ENCODE data around the gene CRTC3. TPM values are rescaled to one million over a fixed set of nuclear protein-coding genes. Genes with fewer than 3 reads are reported as not detected.

Gene CRTC3
- total RNA-seq, 6 experiments from 2014 or later = 8.4 to 16.2 (median 11.3) TPM

DNA sequence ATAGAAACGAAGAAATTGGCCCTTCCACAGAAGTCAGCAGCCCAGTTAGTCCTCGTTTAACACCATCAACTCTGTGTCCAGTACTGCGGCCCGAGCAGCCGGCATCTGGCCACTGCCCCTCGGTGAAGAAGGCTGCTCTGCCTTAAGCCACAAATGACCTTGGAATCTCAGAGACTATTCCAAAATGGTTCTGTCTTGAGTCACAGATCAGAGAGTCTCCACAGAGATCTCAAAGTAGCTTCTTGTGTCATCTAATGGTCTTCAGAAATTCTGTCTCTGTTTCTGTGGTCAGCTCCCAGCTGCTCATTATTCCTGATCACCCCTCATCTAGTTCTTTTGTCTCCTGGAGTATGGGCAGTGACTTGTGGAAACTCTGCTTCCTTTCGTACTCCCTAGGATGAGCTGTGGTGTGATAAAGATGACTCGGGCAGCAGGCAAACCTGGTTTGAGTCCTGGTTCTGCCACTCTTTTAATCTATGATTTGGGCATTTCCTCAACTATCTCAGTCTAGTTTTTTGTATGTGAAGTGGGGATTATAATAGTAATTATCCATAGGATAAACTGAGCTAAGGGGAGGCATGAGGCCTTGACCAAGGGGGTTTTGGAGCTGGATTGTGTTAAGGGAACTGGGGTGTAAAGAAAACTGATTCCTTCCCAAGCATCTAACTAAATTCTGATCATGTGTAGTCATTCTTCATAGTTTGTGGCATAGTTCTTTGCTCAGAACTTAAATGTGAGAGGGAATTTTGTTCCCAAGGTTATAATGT lies 22.6 kb downstream of the CRTC3 start:
- Histone ChIP-seq H3K27me3 (no peaks in the 10 kb centered on the region), H3K36me3 (no peaks in the 10 kb centered on the region), H3K9me3 (no peaks in the 10 kb centered on the region), H3K27ac (peak overlapping the region in 2 of 3 donors; percentile 17 to 31), H3K4me1 (peaks cover 0 to 27% (median 7%) of the 10 kb centered on the region in 4 donors), H3K4me3 (no peak overlapping the region)
- ATAC-seq = no peak
- no peak for DNase-seq
- TF ChIP-seq, protein P1, sequence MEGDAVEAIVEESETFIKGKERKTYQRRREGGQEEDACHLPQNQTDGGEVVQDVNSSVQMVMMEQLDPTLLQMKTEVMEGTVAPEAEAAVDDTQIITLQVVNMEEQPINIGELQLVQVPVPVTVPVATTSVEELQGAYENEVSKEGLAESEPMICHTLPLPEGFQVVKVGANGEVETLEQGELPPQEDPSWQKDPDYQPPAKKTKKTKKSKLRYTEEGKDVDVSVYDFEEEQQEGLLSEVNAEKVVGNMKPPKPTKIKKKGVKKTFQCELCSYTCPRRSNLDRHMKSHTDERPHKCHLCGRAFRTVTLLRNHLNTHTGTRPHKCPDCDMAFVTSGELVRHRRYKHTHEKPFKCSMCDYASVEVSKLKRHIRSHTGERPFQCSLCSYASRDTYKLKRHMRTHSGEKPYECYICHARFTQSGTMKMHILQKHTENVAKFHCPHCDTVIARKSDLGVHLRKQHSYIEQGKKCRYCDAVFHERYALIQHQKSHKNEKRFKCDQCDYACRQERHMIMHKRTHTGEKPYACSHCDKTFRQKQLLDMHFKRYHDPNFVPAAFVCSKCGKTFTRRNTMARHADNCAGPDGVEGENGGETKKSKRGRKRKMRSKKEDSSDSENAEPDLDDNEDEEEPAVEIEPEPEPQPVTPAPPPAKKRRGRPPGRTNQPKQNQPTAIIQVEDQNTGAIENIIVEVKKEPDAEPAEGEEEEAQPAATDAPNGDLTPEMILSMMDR (IDR thresholded peaks at IDR 0.05) = no peak
- TF ChIP-seq POLR2A (IDR thresholded peaks at IDR 0.05) = no peak
- 75% methylated on average over 5 of the region's 8 CpGs for WGBS (ENCODE audit: insufficient coverage, low coverage, low lambda C conversion rate, missing lambda C conversion rate)
- intact Hi-C loops (cut with DNase I) = no loop called here

DNA sequence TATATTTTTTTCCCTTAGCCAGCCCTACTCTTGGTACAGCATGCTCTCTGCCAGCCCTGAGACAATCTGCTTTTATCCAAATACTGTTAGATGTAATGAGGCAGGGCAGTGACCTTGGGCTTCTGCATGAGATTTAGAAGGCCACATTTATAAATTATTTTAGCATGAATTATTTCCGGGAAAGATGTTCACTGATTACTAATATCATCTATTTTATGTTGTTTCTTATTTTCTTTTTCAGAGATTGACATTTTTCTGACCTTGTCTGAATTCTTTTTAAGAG lies 23.1 kb downstream of the CRTC3 start:
- intact Hi-C loops (cut with DNase I) = no loop called here
- no peaks in the 10 kb centered on the region for H3K9me3 ChIP-seq
- no peak overlapping the region for H3K4me3 ChIP-seq
- no peak for DNase-seq
- WGBS (ENCODE audit: insufficient coverage, low coverage, low lambda C conversion rate, missing lambda C conversion rate) = 46% methylated on average over 1 of the region's 1 CpG
- no peak for ATAC-seq
- H3K27me3 ChIP-seq = no peaks in the 10 kb centered on the region
- no peak for TF ChIP-seq POLR2A (IDR thresholded peaks at IDR 0.05)
- TF ChIP-seq, protein P1 (IDR thresholded peaks at IDR 0.05) = no peak
- peaks cover 0 to 32% (median 10%) of the 10 kb centered on the region in 4 donors for H3K4me1 ChIP-seq
- H3K27ac ChIP-seq = peak overlapping the region in 2 of 3 donors; percentile 17 to 31
- no peaks in the 10 kb centered on the region for H3K36me3 ChIP-seq

DNA sequence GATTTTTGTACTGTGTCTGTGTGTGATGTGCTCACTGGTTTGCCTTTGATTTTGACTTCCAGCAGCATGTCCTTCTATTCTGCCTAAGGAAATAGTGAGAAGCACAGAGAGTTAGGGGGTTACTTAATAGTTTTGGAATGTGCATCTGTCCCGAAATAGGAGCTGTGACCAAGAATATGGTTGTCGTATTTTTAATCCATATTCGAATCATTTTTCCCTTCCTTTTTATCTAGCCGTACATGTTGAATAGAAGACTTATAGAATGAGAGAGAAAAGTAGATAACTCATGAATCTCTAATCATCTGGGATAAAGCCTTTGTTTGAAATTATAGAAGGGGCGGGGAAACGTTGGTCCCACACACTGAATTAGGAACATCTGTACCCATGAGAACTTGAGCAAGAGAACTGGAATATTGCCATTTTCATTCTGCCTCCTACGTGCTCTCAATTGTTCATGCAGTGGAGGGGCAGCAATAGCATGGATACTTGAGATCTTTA lies 23.6 kb downstream of the CRTC3 start:
- peaks cover 0 to 35% (median 12%) of the 10 kb centered on the region in 4 donors for H3K4me1 ChIP-seq
- H3K9me3 ChIP-seq = no peaks in the 10 kb centered on the region
- no peaks in the 10 kb centered on the region for H3K27me3 ChIP-seq
- DNase-seq = no peak
- WGBS (ENCODE audit: insufficient coverage, low coverage, low lambda C conversion rate, missing lambda C conversion rate) = 29% methylated on average over 7 of the region's 7 CpGs
- no peak for ATAC-seq
- H3K4me3 ChIP-seq = no peak overlapping the region
- H3K36me3 ChIP-seq = no peaks in the 10 kb centered on the region
- peak overlapping the region; percentile 1 to 22 (median 17) for H3K27ac ChIP-seq
- TF ChIP-seq, protein P1 (IDR thresholded peaks at IDR 0.05) = no peak
- TF ChIP-seq POLR2A (IDR thresholded peaks at IDR 0.05) = no peak
- intact Hi-C loops (cut with DNase I) = no loop called here

DNA sequence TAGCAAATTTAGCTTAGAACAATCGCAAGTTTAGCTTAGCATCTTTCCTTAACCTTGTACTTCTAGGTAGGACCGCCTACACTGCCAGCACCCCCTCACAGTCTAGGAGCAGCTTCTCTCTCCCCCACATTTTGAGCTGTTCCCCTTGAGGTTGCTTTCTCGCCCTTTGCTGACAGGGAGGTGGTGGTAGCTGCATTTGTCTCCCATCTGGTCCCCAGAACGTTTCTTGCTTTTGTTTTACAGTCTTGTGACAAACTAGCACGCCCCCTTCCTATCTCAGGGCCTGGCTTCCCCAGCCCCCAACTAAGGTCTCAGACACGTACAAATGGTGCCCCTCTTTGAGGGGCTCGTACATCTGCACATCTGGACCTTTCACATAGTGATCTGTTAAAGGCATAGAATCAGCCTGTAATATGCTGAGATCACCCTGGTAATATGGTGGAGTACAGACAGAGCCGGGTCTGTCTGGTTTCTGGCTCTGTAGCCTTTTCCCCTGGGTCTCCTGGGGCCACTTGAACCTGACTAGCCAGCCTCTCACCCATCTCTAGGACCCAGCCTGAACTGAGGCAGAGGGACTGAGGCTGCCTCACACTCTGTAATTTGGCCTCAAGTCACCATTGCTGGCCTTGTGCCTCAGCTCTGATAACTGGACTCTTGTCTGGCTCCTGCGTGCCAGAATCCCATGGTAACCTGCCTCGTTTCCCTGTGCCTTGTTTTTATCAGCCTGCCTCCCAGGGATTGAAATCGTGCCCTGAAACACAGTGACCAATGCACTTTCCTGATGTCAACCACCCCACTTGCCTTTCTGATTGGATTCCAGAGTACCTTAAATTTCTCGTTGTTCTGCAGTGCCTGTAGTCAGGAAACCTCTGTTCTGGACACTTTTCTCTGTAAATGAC lies 27.7 kb downstream of the CRTC3 start:
- WGBS (ENCODE audit: insufficient coverage, low coverage, low lambda C conversion rate, missing lambda C conversion rate) = 24% methylated on average over 11 of the region's 12 CpGs
- H3K4me3 ChIP-seq = peak overlapping the region in 1 of 3 donors; percentile 19
- no peaks in the 10 kb centered on the region for H3K36me3 ChIP-seq
- H3K27ac ChIP-seq = peak overlapping the region; percentile 72 to 93 (median 88)
- ATAC-seq (peak; percentile 74 to 86 (median 82)), DNase-seq (peak; percentile 84 to 96 (median 92))
- TF ChIP-seq, protein P1 (IDR thresholded peaks at IDR 0.05) = no peak
- TF ChIP-seq POLR2A (IDR thresholded peaks at IDR 0.05) = peak; percentile 1
- peaks cover 3 to 77% (median 34%) of the 10 kb centered on the region in 4 donors for H3K4me1 ChIP-seq
- H3K27me3 ChIP-seq = no peaks in the 10 kb centered on the region
- intact Hi-C loops (cut with DNase I) = loop anchor here in 1 of 2 donors (5.0 kb wide), 1 partner anchor 35 kb away; no protein-coding TSS in a partner anchor
- no peaks in the 10 kb centered on the region for H3K9me3 ChIP-seq
